ENCODE data around the gene C20orf141.

The C20orf141 gene

GRCh38 chr20:2800521-2801285 lies 14.1 kb upstream of the C20orf141 start, which contains the start of gene CPXM1:
Gene CPXM1, minus strand, starts transcription at chr20:2800627. Its CDS starts 55 bp downstream, at chr20:2800572.
- Histone ChIP-seq H3K9ac (ENCODE audit: low read depth, low read length) (no peak within 1 kb of the TSS), H3K27ac (ENCODE audit: low read length) (no peak within 1 kb of the TSS), H3K27me3 (ENCODE audit: insufficient read depth, low read length, poor library complexity) (peaks cover 31% of the 10 kb centered on the region), H2AFZ (ENCODE audit: low read depth, low read length) (no peak within 1 kb of the TSS), H3K4me3 (ENCODE audit: low read depth in 1 of 2, low read length in 2 of 2) (no peak within 1 kb of the TSS), H3K36me3 (ENCODE audit: insufficient read depth, low read length) (no peaks in the 10 kb centered on the region), H3K4me2 (ENCODE audit: insufficient read depth, low read length) (no peak within 1 kb of the TSS), H4K20me1 (ENCODE audit: insufficient read depth, low read length) (peaks cover 20% of the 10 kb centered on the region), H3K79me2 (ENCODE audit: insufficient read depth, low read length) (no peaks in the 10 kb centered on the region), H3K9me3 (ENCODE audit: insufficient read depth, low read length, severe bottlenecking) (no peaks in the 10 kb centered on the region), H3K4me1 (ENCODE audit: insufficient read depth, low read length) (no peaks in the 10 kb centered on the region)
- no peak for TF ChIP-seq EZH2 (IDR thresholded peaks at IDR 0.05; ENCODE audit: borderline replicate concordance, low read depth, low read length, severe bottlenecking)
- TF ChIP-seq CTCF (IDR thresholded peaks at IDR 0.05; ENCODE audit: borderline replicate concordance, extremely low read depth, low read length, poor library complexity, severe bottlenecking), result no peak
- ATAC-seq (ENCODE audit: insufficient read depth, low read depth) (no peak), DNase-seq (no peak)

GRCh38 chr20:2801286-2801728 lies 13.5 kb upstream of the C20orf141 start:
- peaks cover 31% of the 10 kb centered on the region for H3K27me3 ChIP-seq (ENCODE audit: insufficient read depth, low read length, poor library complexity)
- H3K9ac ChIP-seq (ENCODE audit: low read depth, low read length), result no peak overlapping the region
- H2AFZ ChIP-seq (ENCODE audit: low read depth, low read length), result no peak overlapping the region
- no peaks in the 10 kb centered on the region for H3K4me1 ChIP-seq (ENCODE audit: insufficient read depth, low read length)
- peaks cover 21% of the 10 kb centered on the region for H4K20me1 ChIP-seq (ENCODE audit: insufficient read depth, low read length)
- H3K79me2 ChIP-seq (ENCODE audit: insufficient read depth, low read length), result no peaks in the 10 kb centered on the region
- ATAC-seq (ENCODE audit: insufficient read depth, low read depth), result no peak
- H3K36me3 ChIP-seq (ENCODE audit: insufficient read depth, low read length), result no peaks in the 10 kb centered on the region
- no peak overlapping the region for H3K4me2 ChIP-seq (ENCODE audit: insufficient read depth, low read length)
- no peak for TF ChIP-seq EZH2 (IDR thresholded peaks at IDR 0.05; ENCODE audit: borderline replicate concordance, low read depth, low read length, severe bottlenecking)
- no peak for TF ChIP-seq CTCF (IDR thresholded peaks at IDR 0.05; ENCODE audit: borderline replicate concordance, extremely low read depth, low read length, poor library complexity, severe bottlenecking)
- DNase-seq, result no peak
- no peaks in the 10 kb centered on the region for H3K9me3 ChIP-seq (ENCODE audit: insufficient read depth, low read length, severe bottlenecking)
- H3K27ac ChIP-seq (ENCODE audit: low read length), result no peak overlapping the region
- no peak overlapping the region for H3K4me3 ChIP-seq (ENCODE audit: low read depth in 1 of 2, low read length in 2 of 2)

GRCh38 chr20:2804041-2804828 lies 10.6 kb upstream of the C20orf141 start:
- H3K9ac ChIP-seq (ENCODE audit: low read depth, low read length), result no peak overlapping the region
- no peak overlapping the region for H3K27ac ChIP-seq (ENCODE audit: low read length)
- no peak overlapping the region for H3K4me3 ChIP-seq (ENCODE audit: low read depth in 1 of 2, low read length in 2 of 2)
- no peaks in the 10 kb centered on the region for H3K9me3 ChIP-seq (ENCODE audit: insufficient read depth, low read length, severe bottlenecking)
- no peak overlapping the region for H2AFZ ChIP-seq (ENCODE audit: low read depth, low read length)
- H3K27me3 ChIP-seq (ENCODE audit: insufficient read depth, low read length, poor library complexity), result peaks cover 38% of the 10 kb centered on the region
- DNase-seq (no peak), ATAC-seq (ENCODE audit: insufficient read depth, low read depth) (no peak)
- no peaks in the 10 kb centered on the region for H3K4me1 ChIP-seq (ENCODE audit: insufficient read depth, low read length)
- TF ChIP-seq EZH2 (IDR thresholded peaks at IDR 0.05; ENCODE audit: borderline replicate concordance, low read depth, low read length, severe bottlenecking) (no peak), CTCF (IDR thresholded peaks at IDR 0.05; ENCODE audit: borderline replicate concordance, extremely low read depth, low read length, poor library complexity, severe bottlenecking) (no peak)
- H3K4me2 ChIP-seq (ENCODE audit: insufficient read depth, low read length), result no peak overlapping the region
- H4K20me1 ChIP-seq (ENCODE audit: insufficient read depth, low read length), result peaks cover 16% of the 10 kb centered on the region
- H3K79me2 ChIP-seq (ENCODE audit: insufficient read depth, low read length), result no peaks in the 10 kb centered on the region
- no peaks in the 10 kb centered on the region for H3K36me3 ChIP-seq (ENCODE audit: insufficient read depth, low read length)
